Brain pericyte (primary cell): ENCODE results near the gene CD276.
"Not testable (repeated sequence)": the region's sequence is repeated elsewhere in the genome, so short reads cannot be mapped to it uniquely, and the experiment has no call there.

Source experiments
- DNase-seq: peaks from one replicate; pipeline ENCODE4 v3.0.0-alpha.2; 2012; ENCODE audit warnings: low read depth, low spot score

CD276 gene

GRCh38 chr15:73709686-73710085 lies 25.5 kb downstream of the CD276 start:
- no peak for DNase-seq

GRCh38 chr15:73710321-73710720 lies 26.1 kb downstream of the CD276 start:
- no peak for DNase-seq

- DNase-seq: no peak
Measured at GRCh38 chr15:73711526-73711925, 27.3 kb downstream of the CD276 start.

- no peak for DNase-seq
Measured at GRCh38 chr15:73712107-73712506, 27.9 kb downstream of the CD276 start.

GRCh38 chr15:73714695-73715301 lies 30.6 kb downstream of the CD276 start:
- no peak for DNase-seq

- no peak for DNase-seq
Measured at GRCh38 chr15:73715417-73715816, 31.2 kb downstream of the CD276 start.

GRCh38 chr15:73716417-73716816 lies 32.2 kb downstream of the CD276 start:
- DNase-seq: no peak

GRCh38 chr15:73717206-73717605 lies 33.0 kb downstream of the CD276 start:
- DNase-seq: no peak

- DNase-seq: no peak
Measured at GRCh38 chr15:73717802-73718201, 33.6 kb downstream of the CD276 start.

- DNase-seq: no peak
Measured at GRCh38 chr15:73718694-73719093, 34.5 kb downstream of the CD276 start.

- no peak for DNase-seq
Measured at GRCh38 chr15:73722425-73722824, 38.2 kb downstream of the CD276 start.

- DNase-seq: no peak
Measured at GRCh38 chr15:73723191-73723590, 39.0 kb downstream of the CD276 start.

GRCh38 chr15:73724212-73724611 lies 40.0 kb downstream of the CD276 start:
- no peak for DNase-seq

GRCh38 chr15:73727330-73727976 lies 43.3 kb downstream of the CD276 start:
- no peak for DNase-seq

GRCh38 chr15:73732051-73732450 lies 47.9 kb downstream of the CD276 start:
- not testable (repeated sequence) for DNase-seq

GRCh38 chr15:73732930-73733329 lies 48.7 kb downstream of the CD276 start:
- DNase-seq: no peak

GRCh38 chr15:73737535-73737934 lies 53.4 kb downstream of the CD276 start:
- DNase-seq: no peak

GRCh38 chr15:73740152-73741048 lies 56.2 kb downstream of the CD276 start:
- DNase-seq: no peak

- no peak for DNase-seq
Measured at GRCh38 chr15:73741321-73741836, 57.2 kb downstream of the CD276 start.

GRCh38 chr15:73744293-73744692 lies 60.1 kb downstream of the CD276 start:
- no peak for DNase-seq

GRCh38 chr15:73745073-73745472 lies 60.9 kb downstream of the CD276 start:
- no peak for DNase-seq

GRCh38 chr15:73746261-73746660 lies 62.1 kb downstream of the CD276 start:
- DNase-seq: no peak
